Duodenal mucosa (tissue), 2 donors: ENCODE measurements around the gene RUFY3.
"Not testable (repeated sequence)": the region's sequence is repeated elsewhere in the genome, so short reads cannot be mapped to it uniquely, and the experiment has no call there.

Source experiments
- H3K27ac ChIP-seq: one replicate; pipeline ENCODE4 v1.7.0; 2013; ENCODE audit warnings: low read depth, low read length
- H3K27me3 ChIP-seq, 2 donors: one replicate each; pipeline ENCODE4 v1.7.0; 2013; ENCODE audit warnings: low read length in 2 of 2, control low read depth in 1 of 2; ENCODE audit not compliant: insufficient read depth in 2 of 2, control insufficient read depth in 1 of 2
- H3K36me3 ChIP-seq, 2 donors: one replicate each; pipeline ENCODE4 v1.7.0; 2013; ENCODE audit warnings: low read length in 2 of 2, control low read depth in 1 of 2; ENCODE audit not compliant: insufficient read depth in 2 of 2, control insufficient read depth in 1 of 2
- H3K4me1 ChIP-seq, 2 donors: one replicate each; pipeline ENCODE4 v1.7.0; 2013; ENCODE audit warnings: low read length in 2 of 2, control low read depth in 1 of 2; ENCODE audit not compliant: insufficient read depth in 2 of 2, control insufficient read depth in 1 of 2
- H3K4me3 ChIP-seq, 2 donors: one replicate each; pipeline ENCODE4 v1.7.0; 2013; ENCODE audit warnings: low read length in 2 of 2, low read depth in 1 of 2
- H3K9ac ChIP-seq, 2 donors: one replicate each; pipeline ENCODE4 v1.7.0; 2013; ENCODE audit warnings: low read length in 2 of 2, low read depth in 1 of 2
- H3K9me3 ChIP-seq, 2 donors: one replicate each; pipeline ENCODE4 v1.7.0; 2013; ENCODE audit warnings: low read length in 2 of 2, control low read depth in 1 of 2; ENCODE audit not compliant: control insufficient read depth in 1 of 2

The RUFY3 gene

GRCh38 chr4:70753630-70754029, 31.9 kb downstream of the RUFY3 start:
- H3K4me3 ChIP-seq, result no peak overlapping the region
- H3K27me3 ChIP-seq, result no peaks in the 10 kb centered on the region
- H3K36me3 ChIP-seq, result no peaks in the 10 kb centered on the region
- no peak overlapping the region for H3K9ac ChIP-seq
- H3K9me3 ChIP-seq, result no peaks in the 10 kb centered on the region
- peaks cover 0 to 3% of the 10 kb centered on the region in 2 donors for H3K4me1 ChIP-seq
- H3K27ac ChIP-seq, result no peak overlapping the region

- Histone ChIP-seq H3K27me3 (no peaks in the 10 kb centered on the region), H3K36me3 (no peaks in the 10 kb centered on the region), H3K4me3 (no peak overlapping the region), H3K4me1 (peaks cover 3 to 4% of the 10 kb centered on the region in 2 donors), H3K9ac (no peak overlapping the region), H3K27ac (no peak overlapping the region), H3K9me3 (no peaks in the 10 kb centered on the region)
Measured at GRCh38 chr4:70754470-70754869, 32.7 kb downstream of the RUFY3 start.

- H3K36me3 ChIP-seq, result no peaks in the 10 kb centered on the region
- H3K27me3 ChIP-seq, result no peaks in the 10 kb centered on the region
- H3K4me1 ChIP-seq, result peaks cover 3 to 6% of the 10 kb centered on the region in 2 donors
- H3K9me3 ChIP-seq, result no peaks in the 10 kb centered on the region
- no peak overlapping the region for H3K9ac ChIP-seq
- H3K27ac ChIP-seq, result no peak overlapping the region
- H3K4me3 ChIP-seq, result no peak overlapping the region
Measured at GRCh38 chr4:70754990-70755688, 33.4 kb downstream of the RUFY3 start.

- H3K27me3 ChIP-seq, result no peaks in the 10 kb centered on the region
- no peak overlapping the region for H3K4me3 ChIP-seq
- H3K4me1 ChIP-seq, result peaks cover 0 to 6% of the 10 kb centered on the region in 2 donors
- H3K9ac ChIP-seq, result no peak overlapping the region
- peaks cover 9 to 11% of the 10 kb centered on the region in 2 donors for H3K36me3 ChIP-seq
- H3K27ac ChIP-seq, result no peak overlapping the region
- no peaks in the 10 kb centered on the region for H3K9me3 ChIP-seq
Measured at GRCh38 chr4:70759126-70759525, 37.4 kb downstream of the RUFY3 start.

- H3K4me3 ChIP-seq, result no peak overlapping the region
- H3K9ac ChIP-seq, result no peak overlapping the region
- no peak overlapping the region for H3K27ac ChIP-seq
Measured at GRCh38 chr4:70759627-70760026, 37.9 kb downstream of the RUFY3 start.

GRCh38 chr4:70760662-70761061, 38.9 kb downstream of the RUFY3 start:
- Histone ChIP-seq H3K9ac (no peak overlapping the region), H3K27me3 (no peaks in the 10 kb centered on the region), H3K36me3 (peaks cover 17% of the 10 kb centered on the region in 2 donors), H3K4me3 (no peak overlapping the region), H3K9me3 (no peaks in the 10 kb centered on the region), H3K4me1 (peaks cover 0 to 6% of the 10 kb centered on the region in 2 donors), H3K27ac (no peak overlapping the region)

More at GRCh38 chr4:70759627-70760026, 37.9 kb downstream of the RUFY3 start:
- Histone ChIP-seq H3K27me3 (no peaks in the 10 kb centered on the region), H3K9me3 (no peaks in the 10 kb centered on the region), H3K36me3 (peaks cover 14 to 15% of the 10 kb centered on the region in 2 donors), H3K4me1 (peaks cover 0 to 6% of the 10 kb centered on the region in 2 donors)

GRCh38 chr4:70761276-70761816, 39.6 kb downstream of the RUFY3 start:
- Histone ChIP-seq H3K9me3 (no peaks in the 10 kb centered on the region), H3K9ac (no peak overlapping the region), H3K27me3 (no peaks in the 10 kb centered on the region), H3K4me3 (no peak overlapping the region), H3K36me3 (peaks cover 17 to 18% of the 10 kb centered on the region in 2 donors), H3K27ac (no peak overlapping the region), H3K4me1 (peaks cover 0 to 6% of the 10 kb centered on the region in 2 donors)

- H3K4me1 ChIP-seq, result no peaks in the 10 kb centered on the region
- H3K9me3 ChIP-seq, result no peaks in the 10 kb centered on the region
- H3K9ac ChIP-seq, result no peak overlapping the region
- no peak overlapping the region for H3K4me3 ChIP-seq
- H3K36me3 ChIP-seq, result peaks cover 17 to 38% of the 10 kb centered on the region in 2 donors
- H3K27me3 ChIP-seq, result no peaks in the 10 kb centered on the region
- no peak overlapping the region for H3K27ac ChIP-seq
Measured at GRCh38 chr4:70765368-70765767, 43.6 kb downstream of the RUFY3 start.

- Histone ChIP-seq H3K27ac (no peak overlapping the region), H3K9ac (no peak overlapping the region), H3K36me3 (peaks cover 11 to 41% of the 10 kb centered on the region in 2 donors), H3K9me3 (no peaks in the 10 kb centered on the region), H3K4me1 (no peaks in the 10 kb centered on the region), H3K27me3 (no peaks in the 10 kb centered on the region), H3K4me3 (no peak overlapping the region)
Measured at GRCh38 chr4:70768301-70768948, 46.7 kb downstream of the RUFY3 start.

GRCh38 chr4:70769396-70769795, 47.6 kb downstream of the RUFY3 start:
- peaks cover 4 to 35% of the 10 kb centered on the region in 2 donors for H3K36me3 ChIP-seq
- H3K9ac ChIP-seq, H3K27ac ChIP-seq: not testable (repeated sequence)

More at GRCh38 chr4:70769396-70769795, 47.6 kb downstream of the RUFY3 start:
- not testable (repeated sequence) for H3K4me1 ChIP-seq, H3K4me3 ChIP-seq, H3K27me3 ChIP-seq, H3K9me3 ChIP-seq
